OCI-LY7 (cell line): ENCODE measurements around the gene FUZ. TPM values are rescaled to one million over a fixed set of nuclear protein-coding genes. Genes with fewer than 3 reads are reported as not detected.
A peak's percentile ranks its signal among the peaks of the same experiment; 100 is the strongest.

ENCODE experiments used
- BruUV-seq: library from RNA; stranded (reverse); fragments of 400-500 nt; replicated peaks from 2 replicates; lab custom pipeline; 2021; lab: Mats Ljungman, UMichigan
- CTCF ChIA-PET: fragments of 300-600 bp; sonication (Branson Sonifier 250); formaldehyde crosslinking; loops from one replicate; lab custom pipeline; 2022; ENCODE audit warnings: antibody characterized with exemption; ENCODE audit not compliant: unreplicated experiment; lab: Charles Lee
- POLR2A ChIA-PET: fragments of 300-600 bp; sonication (Branson Sonifier 250); formaldehyde crosslinking; loops from one replicate; lab custom pipeline; 2022; ENCODE audit warnings: antibody characterized with exemption; lab: Charles Lee
- DNase-seq: peaks from one replicate; pipeline ENCODE4 v3.0.0-alpha.2; 2015; ENCODE audit warnings: low spot score
- H2AFZ ChIP-seq: fragments of 200-600 bp; sonication (generic), shearing (Covaris generic); 2 replicates; pipeline ENCODE4 v1.6.1; 2014; ENCODE audit warnings: mild to moderate bottlenecking, antibody characterized with exemption, low read length, moderate library complexity
- H3K27ac ChIP-seq: fragments of 200-600 bp; sonication (generic); 2 replicates; pipeline ENCODE4 v1.5.1; 2014; ENCODE audit warnings: mixed run types, low read depth, mild to moderate bottlenecking, moderate library complexity, low read length, inconsistent platforms; ENCODE audit not compliant: poor library complexity, severe bottlenecking
- H3K36me3 ChIP-seq: fragments of 200-600 bp; sonication (generic); 2 replicates; pipeline ENCODE4 v1.6.1; 2014; ENCODE audit warnings: mild to moderate bottlenecking, antibody characterized with exemption, low read length, moderate library complexity, mixed read lengths; ENCODE audit not compliant: insufficient read depth
- H3K4me1 ChIP-seq: fragments of 200-600 bp; sonication (generic); 2 replicates; pipeline ENCODE4 v1.5.1; 2014; ENCODE audit warnings: mild to moderate bottlenecking, low read length; ENCODE audit not compliant: insufficient read depth, poor library complexity, severe bottlenecking
- H3K4me2 ChIP-seq: fragments of 200-600 bp; sonication (generic); 2 replicates; pipeline ENCODE4 v1.6.1; 2014; ENCODE audit warnings: mild to moderate bottlenecking, low read length
- H3K4me3 ChIP-seq: fragments of 200-600 bp; sonication (generic); 2 replicates; pipeline ENCODE4 v1.5.1; 2014; ENCODE audit warnings: mild to moderate bottlenecking, low read depth, low read length; ENCODE audit not compliant: poor library complexity, severe bottlenecking
- H3K79me2 ChIP-seq: fragments of 200-600 bp; sonication (generic); 2 replicates; pipeline ENCODE4 v1.6.1; 2016; ENCODE audit warnings: low read depth, mild to moderate bottlenecking, low read length, moderate library complexity, mixed read lengths; ENCODE audit not compliant: insufficient read depth
- H3K9me2 ChIP-seq: fragments of 200-600 bp; sonication (generic); 2 replicates; pipeline ENCODE4 v1.6.1; 2016; ENCODE audit warnings: mild to moderate bottlenecking, low read length, mixed read lengths; ENCODE audit not compliant: insufficient read depth
- H3K9me3 ChIP-seq: fragments of 200-600 bp; sonication (generic); 2 replicates; pipeline ENCODE4 v1.6.1; 2014; ENCODE audit warnings: mild to moderate bottlenecking, mixed run types, low read length, mixed read lengths
- H4K20me1 ChIP-seq: fragments of 200-600 bp; sonication (generic); 2 replicates; pipeline ENCODE4 v1.6.1; 2014; ENCODE audit warnings: mild to moderate bottlenecking, antibody characterized with exemption, low read length, moderate library complexity, mixed read lengths; ENCODE audit not compliant: insufficient read depth
- EZH2phosphoT487 ChIP-seq: fragments of 200-600 bp; sonication (generic); IDR thresholded peaks from 2 replicates; pipeline ENCODE4 v1.6.1; 2018; ENCODE audit warnings: low read depth, borderline replicate concordance, mild to moderate bottlenecking, mixed run types, antibody characterized with exemption, low read length, moderate library complexity, mixed read lengths
- intact Hi-C: fragments of 100-400 bp; cut with micrococcal nuclease; formaldehyde crosslinking; loops from one replicate; pipeline ENCODE4 v1.10.0; 2022; ENCODE audit not compliant: unreplicated experiment
- total RNA-seq, 2 experiments: library from RNA; depleted of rRNA in 1 of 2; stranded (reverse); fragments of >200 nt in 1 of 2; shearing (Covaris generic) in 1 of 2; gene quantifications; 2 replicates each; pipeline ENCODE4 v1.2.3, GENCODE V29; 2014 to 2022
- TF ChIP-seq, protein P1 (sequence below): fragments of 200-600 bp; sonication (generic); conservative IDR thresholded peaks from 2 replicates; pipeline ENCODE4 v1.5.1; 2014; ENCODE audit warnings: mild to moderate bottlenecking, antibody characterized with exemption, low read length, moderate library complexity, mixed read lengths

The FUZ gene
- total RNA-seq, 2 experiments from 2014 or later = 28.1 to 33.6 TPM

DNA sequence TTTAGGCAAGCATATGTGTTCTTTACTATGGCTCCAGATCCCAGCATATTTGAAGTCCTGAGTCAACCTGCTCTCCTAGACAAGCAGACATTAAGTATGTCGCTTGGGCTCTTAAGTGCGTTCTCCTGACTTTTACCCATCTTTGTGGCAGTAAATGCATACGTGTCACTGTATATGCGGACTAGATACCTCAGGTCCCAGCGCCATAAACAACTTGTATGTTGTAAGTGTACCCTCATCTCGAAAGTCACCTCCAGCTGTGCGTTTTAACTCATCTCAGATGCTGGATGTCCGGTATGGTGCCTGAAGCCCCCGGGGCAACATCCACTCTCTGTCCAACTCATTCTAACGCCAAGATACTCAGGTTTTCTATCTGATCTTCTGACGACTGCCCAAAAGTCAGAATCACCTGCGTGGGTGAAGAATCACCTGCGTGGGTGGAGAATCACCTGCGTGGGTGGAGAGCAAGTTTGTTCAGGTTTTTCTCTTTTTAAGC is 39.6 kb upstream of the FUZ start:
- no peaks in the 10 kb centered on the region for H3K9me3 ChIP-seq
- H3K27ac ChIP-seq = no peak overlapping the region
- no peaks in the 10 kb centered on the region for H3K9me2 ChIP-seq
- H2AFZ ChIP-seq = no peak overlapping the region
- TSS peak; percentile 79 for BruUV-seq
- peaks cover 28% of the 10 kb centered on the region for H3K4me1 ChIP-seq
- POLR2A ChIA-PET = no interaction called here
- peak overlapping the region; percentile 94 for H3K4me2 ChIP-seq
- H3K4me3 ChIP-seq = peak overlapping the region; percentile 88
- CTCF ChIA-PET = no interaction called here
- intact Hi-C loops = no loop called here
- peaks cover 24% of the 10 kb centered on the region for H3K79me2 ChIP-seq
- DNase-seq = peak; percentile 31
- peaks cover 20% of the 10 kb centered on the region for H4K20me1 ChIP-seq
- peaks cover 43% of the 10 kb centered on the region for H3K36me3 ChIP-seq
- no peak for TF ChIP-seq EZH2phosphoT487
- TF ChIP-seq, protein P1, sequence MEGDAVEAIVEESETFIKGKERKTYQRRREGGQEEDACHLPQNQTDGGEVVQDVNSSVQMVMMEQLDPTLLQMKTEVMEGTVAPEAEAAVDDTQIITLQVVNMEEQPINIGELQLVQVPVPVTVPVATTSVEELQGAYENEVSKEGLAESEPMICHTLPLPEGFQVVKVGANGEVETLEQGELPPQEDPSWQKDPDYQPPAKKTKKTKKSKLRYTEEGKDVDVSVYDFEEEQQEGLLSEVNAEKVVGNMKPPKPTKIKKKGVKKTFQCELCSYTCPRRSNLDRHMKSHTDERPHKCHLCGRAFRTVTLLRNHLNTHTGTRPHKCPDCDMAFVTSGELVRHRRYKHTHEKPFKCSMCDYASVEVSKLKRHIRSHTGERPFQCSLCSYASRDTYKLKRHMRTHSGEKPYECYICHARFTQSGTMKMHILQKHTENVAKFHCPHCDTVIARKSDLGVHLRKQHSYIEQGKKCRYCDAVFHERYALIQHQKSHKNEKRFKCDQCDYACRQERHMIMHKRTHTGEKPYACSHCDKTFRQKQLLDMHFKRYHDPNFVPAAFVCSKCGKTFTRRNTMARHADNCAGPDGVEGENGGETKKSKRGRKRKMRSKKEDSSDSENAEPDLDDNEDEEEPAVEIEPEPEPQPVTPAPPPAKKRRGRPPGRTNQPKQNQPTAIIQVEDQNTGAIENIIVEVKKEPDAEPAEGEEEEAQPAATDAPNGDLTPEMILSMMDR = no peak

DNA sequence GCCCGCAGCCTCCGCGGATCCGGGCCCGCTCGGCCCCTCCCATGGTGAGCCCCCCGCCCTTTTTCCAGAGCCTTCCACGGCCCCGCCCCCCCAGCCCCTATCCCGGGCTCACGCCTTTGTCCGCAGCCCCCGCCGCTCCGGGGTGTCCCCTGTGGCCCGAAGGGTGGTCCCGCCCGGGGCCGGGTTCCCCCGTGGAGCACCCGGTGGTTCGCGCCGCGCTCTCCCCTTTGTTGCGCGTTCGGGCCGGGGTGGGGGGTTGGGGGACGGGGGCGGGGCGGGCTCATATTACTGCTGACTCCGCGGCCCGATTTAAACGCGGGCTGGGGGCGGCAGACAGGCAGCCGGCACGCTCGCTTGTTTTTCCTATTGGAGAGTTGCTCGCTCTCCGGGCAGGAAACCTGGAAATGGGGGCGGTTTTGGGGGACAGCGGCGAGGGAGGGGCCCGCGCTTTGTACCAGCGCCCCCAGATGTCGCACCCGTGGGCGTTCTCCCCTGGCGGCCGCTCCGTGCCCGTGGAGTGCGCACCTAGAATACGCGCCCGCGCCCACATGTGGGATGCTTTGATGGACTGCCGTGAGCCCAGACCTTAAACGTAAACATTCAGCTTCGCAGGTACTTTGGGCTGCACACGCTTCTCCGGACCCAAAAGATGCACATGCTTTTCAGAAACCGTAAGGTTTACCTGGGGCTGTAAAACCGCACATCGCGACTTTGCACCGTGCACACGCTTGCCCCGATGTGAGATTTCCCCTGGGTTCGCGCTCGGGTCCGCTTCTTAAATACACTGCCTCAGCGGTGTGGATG is 38.6 kb upstream of the FUZ start:
- no peaks in the 10 kb centered on the region for H3K9me3 ChIP-seq
- peak overlapping the region; percentile 94 for H3K4me2 ChIP-seq
- no peaks in the 10 kb centered on the region for H3K9me2 ChIP-seq
- H3K27ac ChIP-seq = peak overlapping the region; percentile 87
- H3K4me3 ChIP-seq = peak overlapping the region; percentile 88
- ChIA-PET CTCF (no interaction called here), POLR2A (no interaction called here)
- H3K36me3 ChIP-seq = peaks cover 33% of the 10 kb centered on the region; the same call in 1 of the 2 replicates
- peaks cover 20% of the 10 kb centered on the region for H4K20me1 ChIP-seq
- no peak overlapping the region for H2AFZ ChIP-seq
- TF ChIP-seq, protein P1 = 0 out of 2 replicates have a peak, but pooled peaks have one; percentile 19
- no peak for TF ChIP-seq EZH2phosphoT487
- intact Hi-C loops = loop anchor here (2.0 kb wide), 1 partner anchor 29 kb away; no protein-coding TSS in a partner anchor
- DNase-seq = peak; percentile 62
- peaks cover 24% of the 10 kb centered on the region for H3K79me2 ChIP-seq
- peaks cover 28% of the 10 kb centered on the region for H3K4me1 ChIP-seq
- BruUV-seq = no TSS peak
